Cardiac muscle cell (in vitro differentiated cells and primary cell): ENCODE results near the gene DOCK2. TPM values are rescaled to one million over a fixed set of nuclear protein-coding genes. Genes with fewer than 3 reads are reported as not detected.
"Not testable (repeated sequence)": the region's sequence is repeated elsewhere in the genome, so short reads cannot be mapped to it uniquely, and the experiment has no call there.

Experiments used
- DNase-seq, 2 donors: peaks; one replicate each; pipeline versions ENCODE4 v3.0.0 to v3.0.0-alpha.2; 2010 to 2017; ENCODE audit warnings: low read depth in 1 of 2, low spot score in 1 of 2
- H3K27ac ChIP-seq: fragments of 200-600 bp; sonication (generic); 2 replicates; pipeline ENCODE4 v1.5.1; 2016
- H3K27me3 ChIP-seq: fragments of 200-600 bp; sonication (generic); 2 replicates; pipeline ENCODE4 v1.6.0; 2016; ENCODE audit warnings: control low read depth
- H3K36me3 ChIP-seq: fragments of 200-600 bp; sonication (generic); 2 replicates; pipeline ENCODE4 v1.5.1; 2016; ENCODE audit warnings: control low read depth
- H3K4me1 ChIP-seq: fragments of 200-600 bp; sonication (generic); 2 replicates; pipeline ENCODE4 v1.8.1; 2017; ENCODE audit warnings: low read depth, mild to moderate bottlenecking, mixed run types
- H3K4me3 ChIP-seq: fragments of 200-600 bp; sonication (generic); 2 replicates; pipeline ENCODE4 v1.5.1; 2016; ENCODE audit warnings: mild to moderate bottlenecking
- H3K9me3 ChIP-seq: fragments of 200-600 bp; sonication (generic); 2 replicates; pipeline ENCODE4 v1.5.1; 2017; ENCODE audit warnings: low read depth, mild to moderate bottlenecking, control low read depth
- CTCF ChIP-seq: IDR thresholded peaks from 2 replicates; pipeline ENCODE4 v1.5.1; 2012; ENCODE audit warnings: low read depth, mild to moderate bottlenecking, low read length
- polyA plus RNA-seq: library from polyadenylated mRNA; unstranded; fragments of >200 nt; fragmentation: Nextera tagmentation; extraction: Ambion mirVana; gene quantifications from 2 replicates; pipeline ENCODE4 v1.2.1, GENCODE V29; 2016
- total RNA-seq: library from RNA; depleted of rRNA; stranded (reverse); fragments of >200 nt; gene quantifications from 2 replicates; pipeline ENCODE4 v1.2.3, GENCODE V29; 2016

The DOCK2 gene
- total and polyA plus RNA-seq, 2 experiments from 2014 or later, result 3.3 to 6.5 TPM

DNA sequence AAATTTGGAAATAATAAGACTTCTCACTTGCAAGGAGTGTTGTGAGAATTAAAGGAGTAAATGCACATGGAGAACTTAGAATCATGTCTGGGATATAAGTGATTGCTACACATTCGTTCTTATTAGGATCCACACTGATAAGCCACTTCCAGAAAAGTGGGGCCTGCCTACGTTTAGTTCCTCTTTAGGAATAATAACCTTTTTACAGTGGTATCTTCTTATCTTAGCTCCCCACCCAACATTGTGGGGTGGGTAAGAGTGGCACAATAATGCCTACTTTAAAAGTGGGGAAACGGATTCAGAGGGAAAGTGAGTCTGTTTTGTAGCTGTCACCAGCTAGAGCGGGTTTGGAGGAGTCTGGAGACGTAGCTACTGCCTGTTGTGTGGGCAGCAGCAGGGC, 16.0 kb downstream of the DOCK2 start:
- DNase-seq, result no peak
- no peaks in the 10 kb centered on the region for H3K27me3 ChIP-seq
- no peaks in the 10 kb centered on the region for H3K9me3 ChIP-seq
- H3K36me3 ChIP-seq, result no peaks in the 10 kb centered on the region
- H3K4me1 ChIP-seq, result no peaks in the 10 kb centered on the region
- no peak for TF ChIP-seq CTCF
- no peak overlapping the region for H3K4me3 ChIP-seq
- no peak overlapping the region for H3K27ac ChIP-seq

DNA sequence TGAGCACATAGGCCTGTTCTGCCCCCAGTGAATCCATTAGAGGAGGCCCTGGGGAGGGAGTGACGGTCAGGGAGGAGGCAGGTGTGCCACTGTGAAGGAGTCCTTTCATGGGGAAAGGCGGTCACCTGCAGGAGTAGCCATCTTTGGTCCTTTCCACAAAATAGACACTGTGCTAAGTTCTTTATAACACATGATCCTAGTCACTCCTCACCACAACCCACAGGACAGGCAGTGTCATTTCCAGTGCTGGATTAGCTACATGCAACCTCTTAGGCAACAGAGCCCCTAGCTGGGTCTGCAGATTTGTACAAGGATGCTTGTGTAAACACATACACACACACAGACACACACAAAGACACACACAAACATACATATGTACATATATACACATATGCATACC, 18.3 kb downstream of the DOCK2 start:
- no peaks in the 10 kb centered on the region for H3K27me3 ChIP-seq
- H3K27ac ChIP-seq, result no peak overlapping the region
- no peaks in the 10 kb centered on the region for H3K4me1 ChIP-seq
- DNase-seq, result no peak
- no peak for TF ChIP-seq CTCF
- no peaks in the 10 kb centered on the region for H3K9me3 ChIP-seq
- H3K4me3 ChIP-seq, result no peak overlapping the region
- no peaks in the 10 kb centered on the region for H3K36me3 ChIP-seq

- peak in 1 of 2 donors; percentile 46 for DNase-seq
- H3K4me1 ChIP-seq, result no peaks in the 10 kb centered on the region
- H3K4me3 ChIP-seq, result no peak overlapping the region
- H3K27me3 ChIP-seq, result no peaks in the 10 kb centered on the region
- no peaks in the 10 kb centered on the region for H3K36me3 ChIP-seq
- H3K27ac ChIP-seq, result no peak overlapping the region
- no peak for TF ChIP-seq CTCF
- H3K9me3 ChIP-seq, result no peaks in the 10 kb centered on the region
Observed at GRCh38 chr5:169656125-169656901, 19.2 kb downstream of the DOCK2 start.

- H3K27ac ChIP-seq, result no peak overlapping the region
- TF ChIP-seq CTCF, result no peak
- no peak overlapping the region for H3K4me3 ChIP-seq
- no peak for DNase-seq
- no peaks in the 10 kb centered on the region for H3K27me3 ChIP-seq
- H3K36me3 ChIP-seq, result no peaks in the 10 kb centered on the region
- no peaks in the 10 kb centered on the region for H3K4me1 ChIP-seq
- H3K9me3 ChIP-seq, result no peaks in the 10 kb centered on the region
Observed at GRCh38 chr5:169657127-169657526, 20.1 kb downstream of the DOCK2 start.

- not testable (repeated sequence) for H3K36me3 ChIP-seq, H3K27me3 ChIP-seq, H3K4me3 ChIP-seq, H3K9me3 ChIP-seq, H3K4me1 ChIP-seq, DNase-seq, H3K27ac ChIP-seq
Observed at GRCh38 chr5:169662451-169662850, 25.4 kb downstream of the DOCK2 start.

DNA sequence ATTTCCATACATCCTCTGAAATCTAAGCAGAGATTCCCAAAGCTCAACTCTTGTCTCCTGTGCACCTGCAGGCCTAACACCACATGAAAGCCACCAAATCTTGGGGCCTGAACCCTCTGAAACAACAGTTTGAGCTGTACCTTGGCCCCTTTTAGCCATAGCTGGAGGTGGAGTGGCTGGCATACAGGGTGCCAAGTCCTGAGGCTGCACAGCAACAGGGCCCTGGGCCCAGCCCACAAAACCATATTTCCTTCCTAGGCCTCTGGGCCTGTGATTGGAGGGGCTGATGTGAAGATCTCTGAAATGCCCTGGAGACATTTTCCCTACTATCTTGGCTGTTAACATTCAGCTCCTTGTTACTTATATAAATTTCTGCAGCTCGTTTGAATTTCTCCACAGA, 26.5 kb downstream of the DOCK2 start:
- H3K4me3 ChIP-seq, result no peak overlapping the region
- no peaks in the 10 kb centered on the region for H3K27me3 ChIP-seq
- no peak overlapping the region for H3K27ac ChIP-seq
- H3K36me3 ChIP-seq, result no peaks in the 10 kb centered on the region
- DNase-seq, result no peak
- H3K4me1 ChIP-seq, result no peaks in the 10 kb centered on the region
- H3K9me3 ChIP-seq, result no peaks in the 10 kb centered on the region
- no peak for TF ChIP-seq CTCF
